HCT116 (cell line): ENCODE results near the gene SLC16A10. TPM values are rescaled to one million over a fixed set of nuclear protein-coding genes. Genes with fewer than 3 reads are reported as not detected.
A peak's percentile ranks its signal among the peaks of the same experiment; 100 is the strongest.

ENCODE experiments used
- ATAC-seq: fragments of 200-7000 bp; cut with Tn5 transposase; 2 replicates; pipeline ENCODE4 v1.9.1; 2020; ENCODE audit warnings: mild to moderate bottlenecking, moderate library complexity
- BruUV-seq: library from RNA; stranded (reverse); fragments of 400-500 nt; replicated peaks from 2 replicates; lab custom pipeline; 2021; lab: Mats Ljungman, UMichigan
- CTCF ChIA-PET: fragments of 300-600 bp; sonication (Branson Sonifier 250); formaldehyde crosslinking; loops from one replicate; lab custom pipeline; 2021; ENCODE audit warnings: antibody characterized with exemption; lab: Charles Lee
- POLR2A ChIA-PET: fragments of 300-600, 350-600 bp; sonication (Branson Sonifier 250); formaldehyde crosslinking; loops from one replicate; lab custom pipeline; 2021; ENCODE audit warnings: antibody characterized with exemption; lab: Charles Lee
- RAD21 ChIA-PET, 2 experiments: fragments of 300-600 bp; sonication (Branson Sonifier 250); formaldehyde crosslinking; loops; one replicate each; lab custom pipeline; 2023; ENCODE audit warnings: low total read pairs in 2 of 2; ENCODE audit not compliant: uncharacterized antibody in 2 of 2, unreplicated experiment in 2 of 2, low non-redundant PET in 1 of 2; lab: Charles Lee
- DNase-seq: peaks from one replicate; pipeline ENCODE4 v3.0.0-alpha.2; 2010; ENCODE audit warnings: low read depth, low spot score
- H2AFZ ChIP-seq: fragments of 200-600 bp; shearing (Covaris generic), sonication (generic); 2 replicates; pipeline ENCODE4 v1.6.1; 2017; ENCODE audit warnings: low read depth, mixed run types, mixed read lengths, antibody characterized with exemption, low read length; ENCODE audit not compliant: poor library complexity, severe bottlenecking
- H3K27ac ChIP-seq: 2 replicates; pipeline ENCODE4 v1.5.1; 2012; ENCODE audit warnings: low read depth, low read length
- H3K27me3 ChIP-seq: fragments of 200-600 bp; sonication (generic); 2 replicates; pipeline ENCODE4 v1.6.1; 2016; ENCODE audit warnings: mixed run types, low read length, mixed read lengths; ENCODE audit not compliant: insufficient read depth
- H3K36me3 ChIP-seq, 2 experiments: fragments of 200-500 bp in 1 of 2; fragments of 200-600 bp in 1 of 2; sonication (Bioruptor generic) in 1 of 2; sonication (generic) in 1 of 2; 2 replicates each; pipeline versions ENCODE4 v1.5.1 to v1.6.1; 2014 to 2016; ENCODE audit warnings: low read length in 2 of 2, inconsistent platforms in 1 of 2, mixed read lengths in 1 of 2, mixed run types in 1 of 2; ENCODE audit not compliant: insufficient read depth in 2 of 2, control insufficient read depth in 1 of 2
- H3K4me1 ChIP-seq, 2 experiments: fragments of 200-600 bp in 1 of 2; sonication (generic) in 1 of 2; 2 replicates each; pipeline versions ENCODE4 v1.5.1 to v1.6.1; 2012 to 2017; ENCODE audit warnings: low read length in 2 of 2, inconsistent platforms in 1 of 2, mild to moderate bottlenecking in 1 of 2, mixed read lengths in 1 of 2, mixed run types in 1 of 2, moderate library complexity in 1 of 2; ENCODE audit not compliant: insufficient read depth in 2 of 2, control insufficient read depth in 1 of 2
- H3K4me2 ChIP-seq: fragments of 200-600 bp; sonication (generic); 2 replicates; pipeline ENCODE4 v1.6.1; 2017; ENCODE audit warnings: mixed run types, low read length, mixed read lengths
- H3K4me3 ChIP-seq, 2 experiments: fragments of 200-600 bp in 1 of 2; sonication (generic) in 1 of 2; replicated peaks in 1 of 2; 2 replicates each; pipeline ENCODE4 v1.5.1; 2011 to 2016; ENCODE audit warnings: low read length in 2 of 2, control low read depth in 1 of 2, low read depth in 1 of 2, mild to moderate bottlenecking in 1 of 2, mixed read lengths in 1 of 2, mixed run types in 1 of 2
- H3K79me2 ChIP-seq: fragments of 200-600 bp; sonication (generic); 2 replicates; pipeline ENCODE4 v1.6.1; 2017; ENCODE audit warnings: mild to moderate bottlenecking, mixed run types, low read length, moderate library complexity, mixed read lengths; ENCODE audit not compliant: insufficient read depth
- H3K9ac ChIP-seq: fragments of 200-600 bp; sonication (generic); 2 replicates; pipeline ENCODE4 v1.6.1; 2016; ENCODE audit warnings: low read length, mixed read lengths
- H3K9me2 ChIP-seq: fragments of 200-600 bp; sonication (generic), shearing (Covaris generic); 2 replicates; pipeline ENCODE4 v1.6.1; 2017; ENCODE audit warnings: mixed run types, mild to moderate bottlenecking, moderate library complexity; ENCODE audit not compliant: insufficient read depth
- H3K9me3 ChIP-seq, 2 experiments: fragments of 200-500 bp in 1 of 2; fragments of 200-600 bp in 1 of 2; sonication (Bioruptor generic) in 1 of 2; sonication (generic) in 1 of 2; 2 replicates each; pipeline ENCODE4 v1.6.1; 2014 to 2017; ENCODE audit warnings: low read length in 2 of 2, mixed read lengths in 2 of 2, inconsistent platforms in 1 of 2, low read depth in 1 of 2, mild to moderate bottlenecking in 1 of 2, mixed run types in 1 of 2, moderate library complexity in 1 of 2; ENCODE audit not compliant: control insufficient read depth in 1 of 2, insufficient read depth in 1 of 2
- H4K20me1 ChIP-seq: fragments of 200-600 bp; sonication (generic), shearing (Covaris generic); 2 replicates; pipeline ENCODE4 v1.6.1; 2017; ENCODE audit warnings: mixed run types, mild to moderate bottlenecking, moderate library complexity; ENCODE audit not compliant: insufficient read depth
- CBX3 ChIP-seq: IDR thresholded peaks from 2 replicates; pipeline ENCODE4 v1.6.1; 2012; ENCODE audit warnings: low read depth
- EGR1 ChIP-seq: IDR thresholded peaks from 2 replicates; pipeline ENCODE4 v1.6.1; 2012; ENCODE audit warnings: low read depth
- ELF1 ChIP-seq: IDR thresholded peaks from 2 replicates; pipeline ENCODE4 v1.6.1; 2012; ENCODE audit warnings: low read depth, borderline replicate concordance
- EZH2 ChIP-seq: fragments of 200-600 bp; sonication (generic); IDR thresholded peaks from 2 replicates; pipeline ENCODE4 v1.6.1; 2017; ENCODE audit warnings: antibody characterized with exemption, mixed run types
- EZH2phosphoT487 ChIP-seq: fragments of 200-600 bp; IDR thresholded peaks from 2 replicates; pipeline ENCODE4 v1.6.1; 2018; ENCODE audit warnings: antibody characterized with exemption, borderline replicate concordance
- FOSL1 ChIP-seq: IDR thresholded peaks from 2 replicates; pipeline ENCODE4 v1.6.1; 2012; ENCODE audit warnings: low read depth
- JUND ChIP-seq: IDR thresholded peaks from 2 replicates; pipeline ENCODE4 v1.6.1; 2012
- MAX ChIP-seq: IDR thresholded peaks from 2 replicates; pipeline ENCODE4 v1.6.1; 2012
- POLR2A ChIP-seq: IDR thresholded peaks from 2 replicates; pipeline ENCODE4 v1.7.0; 2011; ENCODE audit warnings: borderline replicate concordance; ENCODE audit not compliant: insufficient read depth, insufficient read length; ENCODE audit errors: extremely low read depth
- REST ChIP-seq: IDR thresholded peaks from 2 replicates; pipeline ENCODE4 v1.6.1; 2012; ENCODE audit warnings: low read depth
- SIN3A ChIP-seq: IDR thresholded peaks from 2 replicates; pipeline ENCODE4 v1.6.1; 2012; ENCODE audit warnings: low read depth
- SP1 ChIP-seq: IDR thresholded peaks from 2 replicates; pipeline ENCODE4 v1.6.1; 2012; ENCODE audit warnings: low read depth
- SRF ChIP-seq: IDR thresholded peaks from 2 replicates; pipeline ENCODE4 v1.6.1; 2012; ENCODE audit warnings: low read depth
- YY1 ChIP-seq: IDR thresholded peaks from 2 replicates; pipeline ENCODE4 v1.6.1; 2011; ENCODE audit warnings: low read length, low read depth, moderate library complexity, mild to moderate bottlenecking; ENCODE audit not compliant: insufficient replicate concordance; ENCODE audit errors: extremely low read depth
- ZBTB33 ChIP-seq: IDR thresholded peaks from 2 replicates; pipeline ENCODE4 v1.6.1; 2011; ENCODE audit warnings: mild to moderate bottlenecking, low read length, moderate library complexity; ENCODE audit not compliant: insufficient replicate concordance; ENCODE audit errors: extremely low read depth
- intact Hi-C: fragments of 100-400 bp; cut with micrococcal nuclease; formaldehyde crosslinking; loops from 2 replicates; pipeline ENCODE4 v1.10.0; 2022
- total RNA-seq: library from RNA; stranded (reverse); gene quantifications from one replicate; pipeline ENCODE4 v1.2.1, GENCODE V29; 2021; ENCODE audit not compliant: unreplicated experiment

SLC16A10 gene
- total RNA-seq, 1 experiment from 2014 or later: 8.3 TPM

- peak; percentile 58; the same call in 1 of the 2 replicates for TF ChIP-seq SRF
- peak; percentile 80 for TF ChIP-seq JUND
- TF ChIP-seq CBX3: peak; percentile 36; the same call in 1 of the 2 replicates
- TF ChIP-seq SP1: peak; percentile 40; the same call in 1 of the 2 replicates
- TF ChIP-seq SIN3A: peak; percentile 33; the same call in 1 of the 2 replicates
- peak; percentile 93 for TF ChIP-seq FOSL1
- no peak for TF ChIP-seq ZBTB33
- no peak for TF ChIP-seq EGR1
- DNase-seq: peak; percentile 37
- RAD21 ChIA-PET: no interaction called here
- no peak overlapping the region for H2AFZ ChIP-seq
- H3K9me2 ChIP-seq: no peaks in the 10 kb centered on the region
- peaks cover 6 to 17% of the 10 kb centered on the region in 2 experiments; a peak in 3 of 4 replicates for H3K36me3 ChIP-seq
- no peak for ATAC-seq
- peaks cover 14 to 39% of the 10 kb centered on the region in 2 experiments for H3K4me1 ChIP-seq
- no peak overlapping the region for H3K4me3 ChIP-seq
- H4K20me1 ChIP-seq: no peaks in the 10 kb centered on the region
- H3K27me3 ChIP-seq: no peaks in the 10 kb centered on the region
- POLR2A ChIA-PET: no interaction called here
- no peak overlapping the region for H3K9ac ChIP-seq
- CTCF ChIA-PET: no interaction called here
- H3K27ac ChIP-seq: no peak overlapping the region; the same call in 1 of the 2 replicates
- H3K9me3 ChIP-seq: no peaks in the 10 kb centered on the region
- intact Hi-C loops: no loop called here
- H3K79me2 ChIP-seq: peaks cover 28% of the 10 kb centered on the region
- peak overlapping the region; percentile 8 for H3K4me2 ChIP-seq
- BruUV-seq: no TSS peak
These were observed 176.5 kb downstream of the SLC16A10 start for GRCh38 chr6:111263837-111264236.

GRCh38 chr6:111265842-111266241 lies 178.5 kb downstream of the SLC16A10 start:
- ChIA-PET RAD21 (no interaction called here), CTCF (no interaction called here), POLR2A (no interaction called here)
- Histone ChIP-seq H4K20me1 (no peaks in the 10 kb centered on the region), H2AFZ (no peak overlapping the region), H3K4me1 (peaks cover 5 to 23% of the 10 kb centered on the region in 2 experiments), H3K36me3 (peaks cover 10 to 17% of the 10 kb centered on the region in 2 experiments), H3K9me3 (no peaks in the 10 kb centered on the region), H3K27me3 (no peaks in the 10 kb centered on the region), H3K9me2 (no peaks in the 10 kb centered on the region), H3K4me3 (no peak overlapping the region), H3K79me2 (peaks cover 14% of the 10 kb centered on the region), H3K27ac (no peak overlapping the region), H3K4me2 (no peak overlapping the region), H3K9ac (no peak overlapping the region)
- no peak for ATAC-seq
- intact Hi-C loops: no loop called here
- BruUV-seq: no TSS peak
- no peak for DNase-seq
- no peak for TF ChIP-seq YY1
- TF ChIP-seq POLR2A: no peak
- TF ChIP-seq EZH2: no peak
- no peak for TF ChIP-seq ELF1
- no peak for TF ChIP-seq SRF
- TF ChIP-seq EZH2phosphoT487: no peak
- no peak for TF ChIP-seq SIN3A
- TF ChIP-seq REST: no peak
- TF ChIP-seq MAX: no peak
